ENCODE data around the gene MYH7.

The MYH7 gene

GRCh38 chr14:23370221-23370620, 65.2 kb downstream of the MYH7 start:
- DNase-seq (ENCODE audit: low read depth in 2 of 2) = no peak

DNA sequence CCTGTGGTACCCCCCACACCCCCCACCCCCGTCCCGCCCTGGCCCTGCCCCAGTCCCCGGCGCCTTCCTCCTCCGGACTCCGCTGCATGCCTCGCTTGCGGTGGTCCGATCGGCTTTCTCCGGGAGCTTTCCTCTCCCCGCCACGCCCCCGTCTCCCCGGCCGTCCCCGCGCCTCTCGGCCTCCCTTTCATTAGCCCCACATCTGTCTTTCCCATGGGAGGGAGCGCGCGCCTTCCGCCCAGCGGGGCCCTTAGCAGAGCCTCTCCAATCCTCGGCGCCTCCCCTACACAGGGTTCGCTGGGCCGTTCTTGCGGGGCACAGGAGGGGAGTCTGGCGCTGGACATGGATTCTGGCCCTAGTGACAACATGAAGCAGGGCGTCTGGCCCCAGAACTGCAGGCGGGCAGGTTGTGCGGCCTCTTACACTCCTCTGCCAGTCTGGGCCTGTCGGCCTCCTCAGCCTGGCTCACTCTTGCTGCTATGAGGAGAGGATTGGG, 69.0 kb downstream of the MYH7 start:
- DNase-seq (ENCODE audit: low read depth in 2 of 2) = no peak

GRCh38 chr14:23365732-23366425, 69.6 kb downstream of the MYH7 start:
- no peak for DNase-seq (ENCODE audit: low read depth in 2 of 2)

- DNase-seq (ENCODE audit: low read depth in 2 of 2) = no peak
Observed at GRCh38 chr14:23365036-23365731, 70.3 kb downstream of the MYH7 start, which contains the start of gene EFS. TSS of gene EFS (minus strand) at chr14:23365172. CDS start at chr14:23365025, 147 bp downstream.

GRCh38 chr14:23364164-23365035, 71.1 kb downstream of the MYH7 start:
- DNase-seq (ENCODE audit: low read depth in 2 of 2) = no peak
